ENCODE results near the gene ETF1. TPM values are rescaled to one million over a fixed set of nuclear protein-coding genes. Genes with fewer than 3 reads are reported as not detected.

The ETF1 gene
- total and polyA plus RNA-seq, 9 of the 15 experiments (the other 6 are each of a cell fraction or from before 2014, with no cell fraction given): 53.7 to 209 (median 164) TPM

- TF ChIP-seq ZNF655 (CRISPR knock-in tag; IDR thresholded peaks at IDR 0.05) (no peak), PYGO2 (tag; IDR thresholded peaks at IDR 0.05) (no peak), SREBF2 (CRISPR knock-in tag; IDR thresholded peaks at IDR 0.05) (no peak), ZC3H8 (IDR thresholded peaks at IDR 0.05) (no peak), HNRNPL (IDR thresholded peaks at IDR 0.05; ENCODE audit: low read depth, low read length) (no peak), U2AF2 (optimal IDR thresholded peaks at IDR 0.05; ENCODE audit: low read depth, low read length) (no peak), NKRF (IDR thresholded peaks at IDR 0.05; ENCODE audit: borderline replicate concordance) (no peak), TBP (optimal IDR thresholded peaks at IDR 0.05; ENCODE audit: low read depth, low read length) (no peak), GABPA (tag; conservative IDR thresholded peaks at IDR 0.05; ENCODE audit: low read depth) (no peak), HSF4 (CRISPR knock-in tag; IDR thresholded peaks at IDR 0.05; ENCODE audit: borderline replicate concordance) (no peak), SMAD2 (IDR thresholded peaks at IDR 0.05; ENCODE audit: low read depth, low read length) (no peak), VEZF1 (CRISPR knock-in tag; IDR thresholded peaks at IDR 0.05) (no peak), ZNF24 (IDR thresholded peaks at IDR 0.05) (no peak), CREBBP (IDR thresholded peaks at IDR 0.05; ENCODE audit: low read depth, low read length) (no peak), ZNF184 (CRISPR knock-in tag; IDR thresholded peaks at IDR 0.05) (no peak), ZBTB11 (CRISPR knock-in tag; IDR thresholded peaks at IDR 0.05) (no peak), MEIS2 (IDR thresholded peaks at IDR 0.05; ENCODE audit: partially characterized antibody) (no peak), TCF7L2 (IDR thresholded peaks at IDR 0.05; ENCODE audit: low read depth, low read length) (no peak), ZNF644 (tag; IDR thresholded peaks at IDR 0.05; ENCODE audit: low read depth) (no peak)
These were observed 75.3 kb downstream of the ETF1 start (continued) for GRCh38 chr5:138467711-138468132.
